22Rv1 (cell line): ENCODE data around the gene MMP17.

Experiments used
- ZFX ChIP-seq: fragments of 450-650 bp; IDR thresholded peaks from 2 replicates; pipeline ENCODE4 v1.6.1; 2017; ENCODE audit warnings: antibody characterized with exemption, borderline replicate concordance
- TF ChIP-seq, protein P1 (sequence below): fragments of 450-650 bp; IDR thresholded peaks from 2 replicates; pipeline ENCODE4 v1.5.1; 2017; ENCODE audit warnings: mild to moderate bottlenecking

DNA sequence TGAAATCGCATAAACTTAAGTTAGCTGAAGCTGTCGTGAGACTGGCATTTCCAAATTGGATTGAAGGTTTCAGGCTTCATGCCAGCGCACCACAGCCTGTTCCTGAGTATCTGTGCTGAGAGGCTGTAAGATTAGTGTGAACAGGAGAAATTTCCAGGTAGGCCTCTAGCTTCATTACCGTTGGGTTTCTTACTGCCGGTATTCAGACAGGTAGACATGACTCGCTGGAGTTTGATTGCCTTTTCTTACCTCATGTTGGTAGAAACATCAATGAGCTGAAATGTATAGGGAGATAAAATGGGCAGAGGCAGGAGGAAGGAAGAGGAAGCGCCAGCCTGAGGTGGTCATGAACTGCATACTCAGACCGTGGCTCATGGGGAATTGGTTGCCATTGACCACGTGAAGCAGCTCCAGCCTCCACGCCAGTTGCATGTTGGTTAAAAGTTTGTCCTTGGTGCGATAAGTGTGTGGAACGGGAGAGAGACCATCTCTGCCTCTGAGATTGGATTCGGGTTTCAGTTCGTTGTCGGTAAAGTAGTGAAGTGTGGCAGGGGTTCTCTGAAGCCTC is 42.3 kb upstream of the MMP17 start:
- TF ChIP-seq, protein P1, sequence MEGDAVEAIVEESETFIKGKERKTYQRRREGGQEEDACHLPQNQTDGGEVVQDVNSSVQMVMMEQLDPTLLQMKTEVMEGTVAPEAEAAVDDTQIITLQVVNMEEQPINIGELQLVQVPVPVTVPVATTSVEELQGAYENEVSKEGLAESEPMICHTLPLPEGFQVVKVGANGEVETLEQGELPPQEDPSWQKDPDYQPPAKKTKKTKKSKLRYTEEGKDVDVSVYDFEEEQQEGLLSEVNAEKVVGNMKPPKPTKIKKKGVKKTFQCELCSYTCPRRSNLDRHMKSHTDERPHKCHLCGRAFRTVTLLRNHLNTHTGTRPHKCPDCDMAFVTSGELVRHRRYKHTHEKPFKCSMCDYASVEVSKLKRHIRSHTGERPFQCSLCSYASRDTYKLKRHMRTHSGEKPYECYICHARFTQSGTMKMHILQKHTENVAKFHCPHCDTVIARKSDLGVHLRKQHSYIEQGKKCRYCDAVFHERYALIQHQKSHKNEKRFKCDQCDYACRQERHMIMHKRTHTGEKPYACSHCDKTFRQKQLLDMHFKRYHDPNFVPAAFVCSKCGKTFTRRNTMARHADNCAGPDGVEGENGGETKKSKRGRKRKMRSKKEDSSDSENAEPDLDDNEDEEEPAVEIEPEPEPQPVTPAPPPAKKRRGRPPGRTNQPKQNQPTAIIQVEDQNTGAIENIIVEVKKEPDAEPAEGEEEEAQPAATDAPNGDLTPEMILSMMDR, result no peak
- TF ChIP-seq ZFX, result no peak
